ENCODE measurements around the gene HADHA.
A peak's percentile ranks its signal among the peaks of the same experiment; 100 is the strongest.

HADHA gene

GRCh38 chr2:26274058-26274613, 29.7 kb upstream of the HADHA start:
- Histone ChIP-seq H3K9me2 (replicated peaks; ENCODE audit: insufficient read depth, low read length) (no peaks in the 10 kb centered on the region), H3K36me3 (ENCODE audit: low read length) (peaks cover 5% of the 10 kb centered on the region; the same call in 1 of the 2 replicates), H3K27ac (ENCODE audit: low read depth, low read length) (no peak overlapping the region), H4K20me1 (ENCODE audit: low read depth, low read length) (no peaks in the 10 kb centered on the region), H3F3A (ENCODE audit: insufficient read depth) (0 out of 2 replicates have a peak, but pooled peaks cover 15% of the 10 kb centered on the region), H3K4me2 (ENCODE audit: low read depth, low read length, poor library complexity, severe bottlenecking) (no peak overlapping the region), H3K79me2 (ENCODE audit: insufficient read depth, low read length) (no peaks in the 10 kb centered on the region), H3K9me3 (ENCODE audit: insufficient read depth, low read length) (no peaks in the 10 kb centered on the region), H3K27me3 (ENCODE audit: low read length) (no peaks in the 10 kb centered on the region), H2AFZ (ENCODE audit: low read depth, low read length, severe bottlenecking) (no peak overlapping the region), H3K9ac (ENCODE audit: low read length) (no peak overlapping the region), H3K4me3 (ENCODE audit: insufficient read depth, low read length, poor library complexity, severe bottlenecking) (no peak overlapping the region)
- TF ChIP-seq, protein P1, sequence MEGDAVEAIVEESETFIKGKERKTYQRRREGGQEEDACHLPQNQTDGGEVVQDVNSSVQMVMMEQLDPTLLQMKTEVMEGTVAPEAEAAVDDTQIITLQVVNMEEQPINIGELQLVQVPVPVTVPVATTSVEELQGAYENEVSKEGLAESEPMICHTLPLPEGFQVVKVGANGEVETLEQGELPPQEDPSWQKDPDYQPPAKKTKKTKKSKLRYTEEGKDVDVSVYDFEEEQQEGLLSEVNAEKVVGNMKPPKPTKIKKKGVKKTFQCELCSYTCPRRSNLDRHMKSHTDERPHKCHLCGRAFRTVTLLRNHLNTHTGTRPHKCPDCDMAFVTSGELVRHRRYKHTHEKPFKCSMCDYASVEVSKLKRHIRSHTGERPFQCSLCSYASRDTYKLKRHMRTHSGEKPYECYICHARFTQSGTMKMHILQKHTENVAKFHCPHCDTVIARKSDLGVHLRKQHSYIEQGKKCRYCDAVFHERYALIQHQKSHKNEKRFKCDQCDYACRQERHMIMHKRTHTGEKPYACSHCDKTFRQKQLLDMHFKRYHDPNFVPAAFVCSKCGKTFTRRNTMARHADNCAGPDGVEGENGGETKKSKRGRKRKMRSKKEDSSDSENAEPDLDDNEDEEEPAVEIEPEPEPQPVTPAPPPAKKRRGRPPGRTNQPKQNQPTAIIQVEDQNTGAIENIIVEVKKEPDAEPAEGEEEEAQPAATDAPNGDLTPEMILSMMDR (IDR thresholded peaks at IDR 0.05; ENCODE audit: insufficient read depth, low read length, poor library complexity, severe bottlenecking): no peak
- no peak for TF ChIP-seq EZH2phosphoT487 (conservative IDR thresholded peaks at IDR 0.05; ENCODE audit: low read length)

DNA sequence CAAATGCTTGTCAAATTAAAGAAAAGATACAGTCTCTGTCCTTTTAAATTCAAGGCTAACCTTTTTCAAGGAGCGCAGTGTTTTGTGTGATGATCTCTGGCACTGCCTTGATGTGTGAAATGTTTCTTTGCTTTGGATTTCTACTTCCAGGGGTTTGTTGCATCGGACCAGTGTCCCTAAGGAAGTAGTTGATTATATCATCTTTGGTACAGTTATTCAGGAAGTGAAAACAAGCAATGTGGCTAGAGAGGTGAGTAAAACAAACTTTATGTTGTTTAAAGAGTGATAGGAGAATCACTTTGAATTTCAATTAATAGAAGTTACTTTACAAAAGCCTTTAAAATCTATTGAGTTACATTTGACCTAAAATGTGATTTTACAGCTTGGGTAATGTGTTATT, 29.1 kb upstream of the HADHA start:
- H3K4me2 ChIP-seq (ENCODE audit: low read depth, low read length, poor library complexity, severe bottlenecking): no peak overlapping the region
- H3K27me3 ChIP-seq (ENCODE audit: low read length): no peaks in the 10 kb centered on the region
- no peak overlapping the region for H3K27ac ChIP-seq (ENCODE audit: low read depth, low read length)
- H3K9me3 ChIP-seq (ENCODE audit: insufficient read depth, low read length): no peaks in the 10 kb centered on the region
- no peaks in the 10 kb centered on the region for H4K20me1 ChIP-seq (ENCODE audit: low read depth, low read length)
- 0 out of 2 replicates have a peak, but pooled peaks cover 16% of the 10 kb centered on the region for H3F3A ChIP-seq (ENCODE audit: insufficient read depth)
- 0 out of 2 replicates have a peak, but pooled peaks cover 5% of the 10 kb centered on the region for H3K36me3 ChIP-seq (ENCODE audit: low read length)
- no peak overlapping the region for H3K4me3 ChIP-seq (ENCODE audit: insufficient read depth, low read length, poor library complexity, severe bottlenecking)
- H2AFZ ChIP-seq (ENCODE audit: low read depth, low read length, severe bottlenecking): no peak overlapping the region
- TF ChIP-seq EZH2phosphoT487 (conservative IDR thresholded peaks at IDR 0.05; ENCODE audit: low read length): no peak
- TF ChIP-seq, protein P1 (IDR thresholded peaks at IDR 0.05; ENCODE audit: insufficient read depth, low read length, poor library complexity, severe bottlenecking): no peak
- no peaks in the 10 kb centered on the region for H3K9me2 ChIP-seq (replicated peaks; ENCODE audit: insufficient read depth, low read length)
- H3K79me2 ChIP-seq (ENCODE audit: insufficient read depth, low read length): no peaks in the 10 kb centered on the region
- no peak overlapping the region for H3K9ac ChIP-seq (ENCODE audit: low read length)

GRCh38 chr2:26270373-26270772, 25.9 kb upstream of the HADHA start:
- Histone ChIP-seq H3K27ac (ENCODE audit: low read depth, low read length) (peak overlapping the region; percentile 60), H3K4me2 (ENCODE audit: low read depth, low read length, poor library complexity, severe bottlenecking) (peak overlapping the region; percentile 47), H3K9me3 (ENCODE audit: insufficient read depth, low read length) (no peaks in the 10 kb centered on the region), H4K20me1 (ENCODE audit: low read depth, low read length) (no peaks in the 10 kb centered on the region), H3K9me2 (replicated peaks; ENCODE audit: insufficient read depth, low read length) (no peaks in the 10 kb centered on the region), H3K36me3 (ENCODE audit: low read length) (0 out of 2 replicates have a peak, but pooled peaks cover 5% of the 10 kb centered on the region), H3K4me3 (ENCODE audit: insufficient read depth, low read length, poor library complexity, severe bottlenecking) (peak overlapping the region; percentile 9), H3K79me2 (ENCODE audit: insufficient read depth, low read length) (no peaks in the 10 kb centered on the region), H3F3A (ENCODE audit: insufficient read depth) (0 out of 2 replicates have a peak, but pooled peaks cover 23% of the 10 kb centered on the region), H2AFZ (ENCODE audit: low read depth, low read length, severe bottlenecking) (no peak overlapping the region), H3K9ac (ENCODE audit: low read length) (peak overlapping the region; percentile 16; the same call in 1 of the 2 replicates), H3K27me3 (ENCODE audit: low read length) (no peaks in the 10 kb centered on the region)
- TF ChIP-seq, protein P1 (IDR thresholded peaks at IDR 0.05; ENCODE audit: insufficient read depth, low read length, poor library complexity, severe bottlenecking): no peak
- no peak for TF ChIP-seq EZH2phosphoT487 (conservative IDR thresholded peaks at IDR 0.05; ENCODE audit: low read length)
